Panc1 (cell line): Measurements from ENCODE around the gene PELI2. TPM values are rescaled to one million over a fixed set of nuclear protein-coding genes. Genes with fewer than 3 reads are reported as not detected.

ENCODE experiments used
- ATAC-seq: fragments of 200-7000 bp; cut with Tn5 transposase; 2 replicates; pipeline ENCODE4 v1.9.1; 2020; ENCODE audit warnings: mild to moderate bottlenecking, moderate library complexity
- BruUV-seq: library from RNA; stranded (reverse); fragments of 400-500 nt; replicated peaks from 2 replicates; lab custom pipeline; 2021; lab: Mats Ljungman, UMichigan
- CTCF ChIA-PET: fragments of 300-600 bp; sonication (Branson Sonifier 250); formaldehyde crosslinking; loops from one replicate; lab custom pipeline; 2022; ENCODE audit warnings: antibody characterized with exemption; lab: Charles Lee
- POLR2A ChIA-PET: fragments of 300-600 bp; sonication (Branson Sonifier 250); formaldehyde crosslinking; loops from one replicate; lab custom pipeline; 2022; ENCODE audit warnings: antibody characterized with exemption; lab: Charles Lee
- DNase-seq: peaks from one replicate; pipeline ENCODE4 v3.0.0-alpha.2; 2010; ENCODE audit warnings: low read depth, low spot score
- H3K27ac ChIP-seq: 2 replicates; pipeline ENCODE4 v1.5.1; 2011; ENCODE audit warnings: mild to moderate bottlenecking, low read length, inconsistent platforms
- H3K27me3 ChIP-seq: fragments of 200-500 bp; sonication (Bioruptor generic); 2 replicates; pipeline ENCODE4 v1.6.0; 2014; ENCODE audit warnings: low read length, inconsistent platforms; ENCODE audit not compliant: control insufficient read depth, insufficient read depth
- H3K36me3 ChIP-seq: fragments of 200-500 bp; sonication (Bioruptor generic); 2 replicates; pipeline ENCODE4 v1.5.1; 2014; ENCODE audit warnings: inconsistent platforms, mild to moderate bottlenecking, low read length, moderate library complexity; ENCODE audit not compliant: control insufficient read depth, insufficient read depth
- H3K4me1 ChIP-seq: 2 replicates; pipeline ENCODE4 v1.5.1; 2011; ENCODE audit warnings: inconsistent platforms, mild to moderate bottlenecking, low read length, moderate library complexity; ENCODE audit not compliant: control insufficient read depth, insufficient read depth
- H3K4me3 ChIP-seq, 2 experiments: 2 replicates each; pipeline ENCODE4 v1.5.1; 2011 to 2012; ENCODE audit warnings: low read depth in 2 of 2, low read length in 2 of 2, mild to moderate bottlenecking in 2 of 2, inconsistent platforms in 1 of 2, moderate library complexity in 1 of 2
- H3K9me3 ChIP-seq: fragments of 200-500 bp; sonication (Bioruptor generic); 2 replicates; pipeline ENCODE4 v1.5.1; 2014; ENCODE audit warnings: low read depth, mild to moderate bottlenecking, inconsistent platforms, low read length, moderate library complexity; ENCODE audit not compliant: control insufficient read depth, insufficient read depth
- CTCF ChIP-seq: fragments of 450-650 bp; IDR thresholded peaks from 2 replicates; pipeline ENCODE4 v1.5.1; 2017; ENCODE audit warnings: mild to moderate bottlenecking
- POLR2AphosphoS5 ChIP-seq: IDR thresholded peaks from 2 replicates; pipeline ENCODE4 v1.6.1; 2012; ENCODE audit warnings: mild to moderate bottlenecking, low read depth, low read length, moderate library complexity
- SIN3A ChIP-seq: IDR thresholded peaks from 2 replicates; pipeline ENCODE4 v1.6.1; 2012; ENCODE audit warnings: low read depth, mild to moderate bottlenecking, low read length, moderate library complexity, borderline replicate concordance; ENCODE audit not compliant: insufficient read depth
- TCF7L2 ChIP-seq: IDR thresholded peaks from 2 replicates; pipeline ENCODE4 v1.6.1; 2011; ENCODE audit warnings: mild to moderate bottlenecking, low read depth, low read length, inconsistent platforms
- in situ Hi-C: cut with HindIII; loops from 2 replicates; pipeline ENCODE4 v1.10.0; 2016; ENCODE audit warnings: low sequenced_read_pairs, low pct_unique_long_range_greater_than_20kb
- intact Hi-C: fragments of 100-400 bp; cut with micrococcal nuclease; formaldehyde crosslinking; loops from one replicate; pipeline ENCODE4 v1.10.0; 2022; ENCODE audit not compliant: unreplicated experiment
- total RNA-seq: library from RNA; stranded (reverse); gene quantifications from one replicate; pipeline ENCODE4 v1.2.1, GENCODE V29; 2021; ENCODE audit not compliant: unreplicated experiment
- TF ChIP-seq, protein P1 (sequence below), 2 experiments: IDR thresholded peaks; 2 replicates each; pipeline ENCODE4 v1.6.1; 2011 to 2012; ENCODE audit warnings: low read depth in 2 of 2, control low read depth in 1 of 2, low read length in 1 of 2, mild to moderate bottlenecking in 1 of 2, moderate library complexity in 1 of 2; ENCODE audit not compliant: insufficient read depth in 1 of 2

Gene PELI2
- total RNA-seq, 1 experiment from 2014 or later: 0.28 TPM

GRCh38 chr14:56193347-56193746 lies 75.1 kb downstream of the PELI2 start:
- Histone ChIP-seq H3K27ac (no peak overlapping the region), H3K9me3 (no peaks in the 10 kb centered on the region), H3K4me3 (no peak overlapping the region), H3K4me1 (no peaks in the 10 kb centered on the region), H3K36me3 (no peaks in the 10 kb centered on the region), H3K27me3 (no peaks in the 10 kb centered on the region)
- ChIA-PET CTCF (no interaction called here), POLR2A (no interaction called here)
- in situ Hi-C loops (no loop called here), intact Hi-C loops (no loop called here)
- DNase-seq (no peak), ATAC-seq (no peak)
- no peak for TF ChIP-seq SIN3A
- no peak for TF ChIP-seq CTCF
- no TSS peak for BruUV-seq

GRCh38 chr14:56194042-56194441 lies 75.8 kb downstream of the PELI2 start:
- no TSS peak for BruUV-seq
- Histone ChIP-seq H3K36me3 (no peaks in the 10 kb centered on the region), H3K4me3 (no peak overlapping the region), H3K4me1 (no peaks in the 10 kb centered on the region), H3K27ac (no peak overlapping the region), H3K9me3 (no peaks in the 10 kb centered on the region), H3K27me3 (no peaks in the 10 kb centered on the region)
- ChIA-PET CTCF (no interaction called here), POLR2A (no interaction called here)
- no peak for TF ChIP-seq TCF7L2
- TF ChIP-seq POLR2AphosphoS5: no peak
- no peak for TF ChIP-seq SIN3A
- TF ChIP-seq CTCF: no peak
- ATAC-seq: no peak
- no peak for DNase-seq
- in situ Hi-C loops: no loop called here
- intact Hi-C loops: no loop called here

DNA sequence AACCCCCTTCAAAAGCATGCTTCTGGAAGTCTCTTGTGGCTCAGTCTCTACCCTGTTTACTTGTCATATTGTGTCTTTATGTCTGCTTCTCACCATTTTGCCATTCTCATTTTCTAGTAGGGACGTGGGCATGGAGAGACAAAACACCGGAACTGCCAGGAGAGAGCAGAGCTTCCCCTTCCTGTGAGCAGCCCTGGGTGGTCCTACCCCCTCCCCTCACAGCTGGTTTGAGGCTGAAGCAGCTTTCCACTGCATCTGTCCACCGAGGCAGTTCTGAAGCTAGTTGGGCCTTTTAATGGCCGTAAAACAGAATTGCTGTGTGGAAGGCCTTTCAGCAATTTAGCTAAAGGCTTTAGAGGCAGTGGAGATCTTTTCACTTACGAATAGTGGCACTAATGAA lies 77.0 kb downstream of the PELI2 start:
- CTCF ChIA-PET: no interaction called here
- Histone ChIP-seq H3K27me3 (no peaks in the 10 kb centered on the region), H3K4me3 (no peak overlapping the region), H3K27ac (no peak overlapping the region), H3K9me3 (no peaks in the 10 kb centered on the region), H3K36me3 (no peaks in the 10 kb centered on the region), H3K4me1 (no peaks in the 10 kb centered on the region)
- DNase-seq (no peak), ATAC-seq (no peak)
- BruUV-seq: no TSS peak
- intact Hi-C loops (no loop called here), in situ Hi-C loops (no loop called here)
- TF ChIP-seq, protein P1, sequence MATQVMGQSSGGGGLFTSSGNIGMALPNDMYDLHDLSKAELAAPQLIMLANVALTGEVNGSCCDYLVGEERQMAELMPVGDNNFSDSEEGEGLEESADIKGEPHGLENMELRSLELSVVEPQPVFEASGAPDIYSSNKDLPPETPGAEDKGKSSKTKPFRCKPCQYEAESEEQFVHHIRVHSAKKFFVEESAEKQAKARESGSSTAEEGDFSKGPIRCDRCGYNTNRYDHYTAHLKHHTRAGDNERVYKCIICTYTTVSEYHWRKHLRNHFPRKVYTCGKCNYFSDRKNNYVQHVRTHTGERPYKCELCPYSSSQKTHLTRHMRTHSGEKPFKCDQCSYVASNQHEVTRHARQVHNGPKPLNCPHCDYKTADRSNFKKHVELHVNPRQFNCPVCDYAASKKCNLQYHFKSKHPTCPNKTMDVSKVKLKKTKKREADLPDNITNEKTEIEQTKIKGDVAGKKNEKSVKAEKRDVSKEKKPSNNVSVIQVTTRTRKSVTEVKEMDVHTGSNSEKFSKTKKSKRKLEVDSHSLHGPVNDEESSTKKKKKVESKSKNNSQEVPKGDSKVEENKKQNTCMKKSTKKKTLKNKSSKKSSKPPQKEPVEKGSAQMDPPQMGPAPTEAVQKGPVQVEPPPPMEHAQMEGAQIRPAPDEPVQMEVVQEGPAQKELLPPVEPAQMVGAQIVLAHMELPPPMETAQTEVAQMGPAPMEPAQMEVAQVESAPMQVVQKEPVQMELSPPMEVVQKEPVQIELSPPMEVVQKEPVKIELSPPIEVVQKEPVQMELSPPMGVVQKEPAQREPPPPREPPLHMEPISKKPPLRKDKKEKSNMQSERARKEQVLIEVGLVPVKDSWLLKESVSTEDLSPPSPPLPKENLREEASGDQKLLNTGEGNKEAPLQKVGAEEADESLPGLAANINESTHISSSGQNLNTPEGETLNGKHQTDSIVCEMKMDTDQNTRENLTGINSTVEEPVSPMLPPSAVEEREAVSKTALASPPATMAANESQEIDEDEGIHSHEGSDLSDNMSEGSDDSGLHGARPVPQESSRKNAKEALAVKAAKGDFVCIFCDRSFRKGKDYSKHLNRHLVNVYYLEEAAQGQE (IDR thresholded peaks at IDR 0.05; ENCODE audit: insufficient read depth in 1 of 2, low read depth in 2 of 2, low read length in 1 of 2): no peak
- no peak for TF ChIP-seq TCF7L2
- TF ChIP-seq POLR2AphosphoS5: no peak
- TF ChIP-seq CTCF: no peak
- no peak for TF ChIP-seq SIN3A
- POLR2A ChIA-PET: no interaction called here
